ENCODE data around the gene CD19. TPM values are rescaled to one million over a fixed set of nuclear protein-coding genes. Genes with fewer than 3 reads are reported as not detected.
A peak's percentile ranks its signal among the peaks of the same experiment; 100 is the strongest.
"Not testable (repeated sequence)": the region's sequence is repeated elsewhere in the genome, so short reads cannot be mapped to it uniquely, and the experiment has no call there.

The CD19 gene
- total RNA-seq: not detected in 2 replicates

DNA sequence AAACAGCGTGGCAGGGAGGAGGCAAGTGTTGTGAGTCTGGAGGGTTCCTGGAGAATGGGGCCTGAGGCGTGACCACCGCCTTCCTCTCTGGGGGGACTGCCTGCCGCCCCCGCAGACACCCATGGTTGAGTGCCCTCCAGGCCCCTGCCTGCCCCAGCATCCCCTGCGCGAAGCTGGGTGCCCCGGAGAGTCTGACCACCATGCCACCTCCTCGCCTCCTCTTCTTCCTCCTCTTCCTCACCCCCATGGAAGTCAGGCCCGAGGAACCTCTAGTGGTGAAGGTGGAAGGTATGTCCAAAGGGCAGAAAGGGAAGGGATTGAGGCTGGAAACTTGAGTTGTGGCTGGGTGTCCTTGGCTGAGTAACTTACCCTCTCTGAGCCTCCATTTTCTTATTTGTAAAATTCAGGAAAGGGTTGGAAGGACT, at the start of gene CD19:
Gene CD19 (plus strand): TSS at position 171 of the 425 bp plus-strand sequence. CDS start 30 bp downstream, at position 201.
- DNase-seq (ENCODE audit: low read depth): no peak

DNA sequence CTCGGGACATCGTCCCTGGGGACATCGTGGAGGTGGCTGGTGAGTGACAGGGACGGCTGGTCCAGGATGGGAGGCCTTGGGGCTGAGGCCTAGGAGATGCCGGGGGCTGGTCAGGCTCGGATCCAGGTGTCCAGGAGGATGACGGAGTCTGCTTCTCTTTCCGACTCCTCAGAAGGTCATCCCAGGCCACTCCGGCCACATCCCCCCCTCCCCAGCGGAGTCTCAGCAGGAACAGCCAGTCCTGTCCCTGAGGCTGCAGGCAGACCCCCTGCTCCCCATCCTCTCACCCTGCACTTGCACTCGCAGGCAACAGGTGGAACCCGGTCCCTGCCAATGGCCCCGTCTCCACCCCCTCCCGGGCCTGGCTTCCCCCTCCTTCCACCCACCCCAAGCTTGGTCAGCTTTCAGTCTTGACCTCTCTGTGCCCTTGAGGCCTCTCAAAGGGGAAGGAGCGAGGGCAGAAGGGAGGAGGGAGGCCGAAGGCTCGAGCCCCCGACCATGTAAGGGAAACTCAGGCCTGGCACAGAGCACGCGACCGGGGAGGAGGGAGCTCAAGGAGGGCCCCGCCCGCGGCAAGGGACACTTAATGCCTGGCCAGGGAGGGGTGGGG, 49.1 kb upstream of the CD19 start:
- TF ChIP-seq, protein P1, sequence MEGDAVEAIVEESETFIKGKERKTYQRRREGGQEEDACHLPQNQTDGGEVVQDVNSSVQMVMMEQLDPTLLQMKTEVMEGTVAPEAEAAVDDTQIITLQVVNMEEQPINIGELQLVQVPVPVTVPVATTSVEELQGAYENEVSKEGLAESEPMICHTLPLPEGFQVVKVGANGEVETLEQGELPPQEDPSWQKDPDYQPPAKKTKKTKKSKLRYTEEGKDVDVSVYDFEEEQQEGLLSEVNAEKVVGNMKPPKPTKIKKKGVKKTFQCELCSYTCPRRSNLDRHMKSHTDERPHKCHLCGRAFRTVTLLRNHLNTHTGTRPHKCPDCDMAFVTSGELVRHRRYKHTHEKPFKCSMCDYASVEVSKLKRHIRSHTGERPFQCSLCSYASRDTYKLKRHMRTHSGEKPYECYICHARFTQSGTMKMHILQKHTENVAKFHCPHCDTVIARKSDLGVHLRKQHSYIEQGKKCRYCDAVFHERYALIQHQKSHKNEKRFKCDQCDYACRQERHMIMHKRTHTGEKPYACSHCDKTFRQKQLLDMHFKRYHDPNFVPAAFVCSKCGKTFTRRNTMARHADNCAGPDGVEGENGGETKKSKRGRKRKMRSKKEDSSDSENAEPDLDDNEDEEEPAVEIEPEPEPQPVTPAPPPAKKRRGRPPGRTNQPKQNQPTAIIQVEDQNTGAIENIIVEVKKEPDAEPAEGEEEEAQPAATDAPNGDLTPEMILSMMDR (IDR thresholded peaks at IDR 0.05; ENCODE audit: insufficient read depth, low read depth, low read length): no peak
- DNase-seq (ENCODE audit: low read depth): peak; percentile 7
- H3K4me3 ChIP-seq (ENCODE audit: low read depth, low read length): no peak overlapping the region

More for the DNA sequence above, at the start of gene CD19:
- TF ChIP-seq, protein P1 (IDR thresholded peaks at IDR 0.05; ENCODE audit: insufficient read depth, low read depth, low read length): no peak
- no peak within 1 kb of the TSS for H3K4me3 ChIP-seq (ENCODE audit: low read depth, low read length)

DNA sequence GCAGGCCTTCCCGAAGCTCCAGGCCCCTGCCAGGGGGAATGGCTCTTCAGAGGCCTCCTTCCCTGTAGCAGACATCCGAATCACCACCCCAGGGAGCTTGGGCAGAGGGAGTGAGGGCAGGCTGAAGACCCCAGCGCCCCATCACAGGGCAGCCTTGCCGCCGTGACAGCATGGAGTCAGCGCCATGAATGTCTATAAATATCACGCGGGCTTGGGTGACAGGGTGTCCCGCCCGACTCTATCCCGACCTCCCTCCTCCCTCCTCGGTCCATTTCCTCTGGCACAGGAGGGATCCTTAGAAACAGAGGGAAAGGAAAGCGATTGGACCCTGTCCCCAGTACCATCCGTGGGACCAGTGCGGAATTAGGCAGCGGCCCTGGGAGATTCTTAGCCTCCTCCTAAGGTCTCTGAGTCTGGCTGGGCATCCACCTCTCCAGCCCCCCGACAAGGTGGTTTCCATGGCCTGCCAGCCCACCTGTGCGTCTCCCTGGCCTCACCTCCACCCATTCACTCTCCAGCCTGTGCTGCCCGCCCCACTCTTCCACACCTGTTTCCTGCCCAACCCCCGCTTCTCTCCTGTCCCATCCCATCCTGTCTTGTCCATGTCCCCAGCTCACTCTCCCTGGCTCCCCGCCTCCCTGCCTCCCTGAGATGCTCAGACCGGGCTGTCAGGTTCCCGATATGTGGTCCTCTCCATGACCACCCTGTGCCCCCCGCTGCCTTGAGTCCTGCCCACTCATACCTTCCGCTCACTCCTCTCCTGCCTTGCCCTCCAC, 48.4 kb upstream of the CD19 start:
- TF ChIP-seq, protein P1 (IDR thresholded peaks at IDR 0.05; ENCODE audit: insufficient read depth, low read depth, low read length): no peak

DNA sequence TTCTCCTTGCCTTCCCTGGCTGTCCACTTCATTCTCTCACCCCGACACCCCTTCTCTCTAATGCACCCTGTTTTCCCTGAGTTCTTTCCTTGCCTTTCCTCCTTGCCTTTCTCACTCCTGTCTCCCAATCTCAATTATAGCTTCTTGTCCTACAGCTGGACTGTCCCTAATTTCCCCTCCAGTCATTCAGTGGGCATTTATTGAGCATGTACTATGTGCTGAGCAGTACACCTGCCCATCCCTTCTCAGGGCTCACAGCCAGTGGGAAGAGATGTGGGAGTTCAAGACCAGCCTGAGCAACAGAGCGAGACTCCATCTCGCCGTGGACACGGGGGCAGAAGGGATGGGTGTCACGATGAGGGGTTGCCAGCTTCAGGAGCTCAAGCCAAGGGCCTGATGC, 47.7 kb upstream of the CD19 start:
- TF ChIP-seq, protein P1 (IDR thresholded peaks at IDR 0.05; ENCODE audit: insufficient read depth, low read depth, low read length): no peak
- DNase-seq (ENCODE audit: low read depth): no peak
- H3K4me3 ChIP-seq (ENCODE audit: low read depth, low read length): no peak overlapping the region

More for the DNA sequence above, 48.4 kb upstream of the CD19 start:
- H3K4me3 ChIP-seq (ENCODE audit: low read depth, low read length): no peak overlapping the region
- no peak for DNase-seq (ENCODE audit: low read depth)

DNA sequence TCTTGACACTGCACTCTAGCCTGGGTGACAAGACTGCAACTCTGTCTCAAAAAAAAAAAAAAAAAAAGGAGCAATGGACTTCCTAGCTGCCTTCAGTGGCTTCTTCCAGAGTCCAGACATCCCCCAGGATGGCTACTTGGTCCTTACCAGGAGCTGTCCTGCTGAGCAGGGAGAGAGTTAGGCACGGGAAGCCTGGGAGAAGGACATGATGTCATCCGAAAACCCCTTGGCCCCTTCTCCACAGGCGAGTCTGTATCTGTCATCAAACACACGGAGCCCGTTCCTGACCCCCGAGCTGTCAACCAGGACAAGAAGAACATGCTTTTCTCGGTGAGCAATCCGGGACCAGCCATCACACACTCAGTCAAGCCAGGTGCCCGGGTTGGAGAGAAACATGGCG, 44.8 kb upstream of the CD19 start:
- TF ChIP-seq, protein P1 (IDR thresholded peaks at IDR 0.05; ENCODE audit: insufficient read depth, low read depth, low read length): no peak
- DNase-seq (ENCODE audit: low read depth): no peak

DNA sequence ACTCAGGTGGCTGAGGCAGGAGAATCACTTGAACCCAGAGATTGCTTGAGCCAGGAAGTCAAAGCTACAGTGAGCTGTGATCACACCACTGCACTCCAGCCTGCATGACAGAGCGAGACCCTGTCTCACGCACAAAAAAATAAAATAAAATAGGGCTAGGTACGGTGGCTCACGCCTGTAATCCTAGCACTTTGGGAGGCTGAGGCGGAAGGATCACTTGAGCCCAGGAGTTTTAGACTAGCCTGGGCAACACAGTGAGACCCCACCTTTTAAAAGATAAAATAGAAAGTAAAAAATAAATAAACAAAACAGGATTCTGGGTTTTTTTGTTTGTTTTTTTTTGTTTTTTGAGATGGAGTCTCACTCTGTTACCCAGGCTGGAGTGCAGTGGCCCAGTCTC, 41.4 kb upstream of the CD19 start:
- DNase-seq (ENCODE audit: low read depth); H3K4me3 ChIP-seq (ENCODE audit: low read depth, low read length): not testable (repeated sequence)

More for the DNA sequence above, 44.8 kb upstream of the CD19 start:
- H3K4me3 ChIP-seq (ENCODE audit: low read depth, low read length): no peak overlapping the region

Measured in fibroblast of villous mesenchyme (primary cell).